Endothelial cell of umbilical vein (primary cell): ENCODE data around the gene ST6GALNAC3. TPM values are rescaled to one million over a fixed set of nuclear protein-coding genes. Genes with fewer than 3 reads are reported as not detected.

ENCODE experiments used
- BruUV-seq: library from RNA; stranded (reverse); fragments of 400-500 nt; replicated peaks from 2 replicates; lab custom pipeline; 2021; lab: Mats Ljungman, UMichigan
- CTCF ChIA-PET: fragments of 300-600, 350-600 bp; sonication (Branson Sonifier 250); formaldehyde crosslinking; loops from one replicate; lab custom pipeline; 2021; ENCODE audit warnings: antibody characterized with exemption, inconsistent platforms; lab: Charles Lee
- POLR2A ChIA-PET: fragments of 300-600, 350-600 bp; sonication (Branson Sonifier 250); formaldehyde crosslinking; loops from one replicate; lab custom pipeline; 2021; ENCODE audit warnings: antibody characterized with exemption, inconsistent platforms; lab: Charles Lee
- DNase-seq: peaks from one replicate; pipeline ENCODE4 v3.0.0-alpha.2; 2011; ENCODE audit warnings: low read depth, low spot score
- FAIRE-seq: peaks from 2 replicates; lab custom pipeline; 2011; peaks lifted over from hg19 to GRCh38; lab: Jason Lieb, UNC
- H2AFZ ChIP-seq: 2 replicates; pipeline ENCODE4 v1.6.0; 2012; ENCODE audit warnings: low read depth, low read length, control low read depth, inconsistent platforms
- H3K27ac ChIP-seq: 2 replicates; pipeline ENCODE4 v1.5.1; 2011; ENCODE audit warnings: low read depth, mild to moderate bottlenecking, control low read depth, low read length, moderate library complexity; ENCODE audit not compliant: insufficient read depth
- H3K27me3 ChIP-seq, 2 experiments: 2 replicates each; pipeline versions ENCODE4 v1.6.0 to v1.6.1; 2011; ENCODE audit warnings: low read length in 2 of 2, mixed read lengths in 1 of 2; ENCODE audit not compliant: control insufficient read depth in 2 of 2, insufficient read depth in 2 of 2
- H3K36me3 ChIP-seq, 2 experiments: 2 replicates in 1 of 2; 3 replicates in 1 of 2; pipeline ENCODE4 v1.5.1; 2011; ENCODE audit warnings: low read length in 2 of 2, mild to moderate bottlenecking in 1 of 2, moderate library complexity in 1 of 2; ENCODE audit not compliant: control insufficient read depth in 2 of 2, insufficient read depth in 2 of 2; ENCODE audit errors: extremely low read depth in 1 of 2
- H3K4me1 ChIP-seq: 3 replicates; pipeline ENCODE4 v1.5.1; 2011; ENCODE audit warnings: mild to moderate bottlenecking, low read length; ENCODE audit not compliant: control insufficient read depth, insufficient read depth; ENCODE audit errors: extremely low read depth
- H3K4me2 ChIP-seq: 2 replicates; pipeline ENCODE4 v1.6.1; 2011; ENCODE audit warnings: low read length, control low read depth, mixed read lengths; ENCODE audit not compliant: insufficient read depth
- H3K4me3 ChIP-seq, 3 experiments: fragments of 200-600 bp in 1 of 3; sonication (generic), shearing (Covaris generic) in 1 of 3; replicated peaks in 1 of 3; 2 replicates each; pipeline ENCODE4 v1.5.1; 2011 to 2016; ENCODE audit warnings: control low read depth in 3 of 3, low read length in 3 of 3, mild to moderate bottlenecking in 2 of 3, inconsistent platforms in 1 of 3, low read depth in 1 of 3, moderate library complexity in 1 of 3; ENCODE audit not compliant: insufficient read depth in 1 of 3
- H3K79me2 ChIP-seq: 2 replicates; pipeline ENCODE4 v1.6.0; 2012; ENCODE audit warnings: low read length, inconsistent platforms; ENCODE audit not compliant: control insufficient read depth, insufficient read depth
- H3K9ac ChIP-seq: replicated peaks from 2 replicates; pipeline ENCODE3; 2011; ENCODE audit warnings: low read length, control low read depth; ENCODE audit not compliant: insufficient read depth; ENCODE audit errors: extremely low read depth
- H3K9me1 ChIP-seq: replicated peaks from 3 replicates; pipeline ENCODE4 v1.6.0; 2011; ENCODE audit warnings: mild to moderate bottlenecking, low read length; ENCODE audit not compliant: control insufficient read depth, insufficient read depth; ENCODE audit errors: extremely low read depth
- H3K9me3 ChIP-seq: replicated peaks from 2 replicates; pipeline ENCODE4 v1.5.1; 2012; ENCODE audit warnings: low read length, inconsistent platforms; ENCODE audit not compliant: control insufficient read depth, insufficient read depth
- H4K20me1 ChIP-seq: replicated peaks from 2 replicates; pipeline ENCODE3; 2011; ENCODE audit warnings: mild to moderate bottlenecking, low read length; ENCODE audit not compliant: control insufficient read depth, insufficient read depth; ENCODE audit errors: extremely low read depth
- EZH2 ChIP-seq: IDR thresholded peaks from 2 replicates; pipeline ENCODE4 v1.6.1; 2012; ENCODE audit warnings: borderline replicate concordance, low read depth, mild to moderate bottlenecking, moderate library complexity, low read length, inconsistent platforms; ENCODE audit not compliant: severe bottlenecking
- FOS ChIP-seq: IDR thresholded peaks from 2 replicates; pipeline ENCODE4 v1.6.1; 2011; ENCODE audit warnings: mild to moderate bottlenecking, low read length, moderate library complexity, borderline replicate concordance; ENCODE audit not compliant: insufficient read depth
- GATA2 ChIP-seq: IDR thresholded peaks from 2 replicates; pipeline ENCODE4 v1.7.0; 2011; ENCODE audit warnings: low read depth, mild to moderate bottlenecking, moderate library complexity, mixed read lengths, low read length; ENCODE audit not compliant: insufficient read length, insufficient read depth
- JUN ChIP-seq: IDR thresholded peaks from 2 replicates; pipeline ENCODE4 v1.6.1; 2011; ENCODE audit warnings: borderline replicate concordance, low read depth; ENCODE audit not compliant: insufficient read length, insufficient read depth
- MAX ChIP-seq: IDR thresholded peaks from 2 replicates; pipeline ENCODE4 v1.6.1; 2011; ENCODE audit not compliant: insufficient read depth, insufficient read length
- MYC ChIP-seq: IDR thresholded peaks from one replicate; pipeline ENCODE4 v1.6.1; 2011; ENCODE audit warnings: mild to moderate bottlenecking, low read depth, low read length
- POLR2A ChIP-seq: IDR thresholded peaks from 2 replicates; pipeline ENCODE4 v1.6.1; 2012; ENCODE audit warnings: low read depth, mild to moderate bottlenecking, control low read depth, low read length
- POLR2AphosphoS5 ChIP-seq: IDR thresholded peaks from 2 replicates; pipeline ENCODE4 v1.6.1; 2012; ENCODE audit warnings: low read depth, mild to moderate bottlenecking, control low read depth, low read length, moderate library complexity; ENCODE audit not compliant: insufficient read depth
- dilution Hi-C: fragments of 300-500 bp; cut with MboI; formaldehyde crosslinking; loops from one replicate; pipeline ENCODE4 v1.15.0; 2019; ENCODE audit warnings: low sequenced_read_pairs; ENCODE audit not compliant: extremely low pct_ligation_motif_present
- intact Hi-C: fragments of 100-400 bp; cut with micrococcal nuclease; formaldehyde crosslinking; loops from one replicate; pipeline ENCODE4 v1.10.0; 2022
- polyA plus RNA-seq, 4 experiments: library from polyadenylated mRNA; depleted of rRNA in 3 of 4; stranded (reverse) in 3 of 4; unstranded in 1 of 4; fragments of >200 nt; gene quantifications; 2 replicates each; pipeline versions ENCODE4 v1.2.1 to v1.2.3, GENCODE V29; 2011 to 2012; ENCODE audit warnings: missing spikeins in 1 of 4
- total RNA-seq: library from RNA; stranded (reverse); gene quantifications from 2 replicates; pipeline ENCODE4 v1.2.3, GENCODE V29; 2021
- TF ChIP-seq, protein P1 (sequence below), 2 donors: IDR thresholded peaks; 1 replicate in 1 of 2; 2 replicates in 1 of 2; pipeline ENCODE4 v1.5.1; 2011; ENCODE audit warnings: low read length in 2 of 2, mild to moderate bottlenecking in 2 of 2, moderate library complexity in 2 of 2, control low read depth in 1 of 2, inconsistent platforms in 1 of 2, low read depth in 1 of 2; ENCODE audit not compliant: insufficient read depth in 1 of 2; ENCODE audit errors: extremely low read depth in 1 of 2

Gene ST6GALNAC3
- total and polyA plus RNA-seq, 2 donors (not counting 3 experiments of a cell fraction or from before 2014, with no cell fraction given): 7.6 to 48.3 TPM

GRCh38 chr1:76583875-76584477, 509.4 kb downstream of the ST6GALNAC3 start:
- no peak overlapping the region for H3K9ac ChIP-seq
- no peaks in the 10 kb centered on the region for H3K9me3 ChIP-seq
- H3K4me3 ChIP-seq: no peak overlapping the region
- DNase-seq: no peak
- no peaks in the 10 kb centered on the region for H3K36me3 ChIP-seq
- no peak overlapping the region for H3K4me2 ChIP-seq
- H3K27me3 ChIP-seq: no peaks in the 10 kb centered on the region
- dilution Hi-C loops (no loop called here), intact Hi-C loops (no loop called here)
- CTCF ChIA-PET: no interaction called here
- H3K4me1 ChIP-seq: no peaks in the 10 kb centered on the region
- H4K20me1 ChIP-seq: no peaks in the 10 kb centered on the region
- H3K9me1 ChIP-seq: no peaks in the 10 kb centered on the region
- BruUV-seq: no TSS peak
- POLR2A ChIA-PET: no interaction called here
- FAIRE-seq: no peak
- no peaks in the 10 kb centered on the region for H3K79me2 ChIP-seq
- no peak overlapping the region for H2AFZ ChIP-seq
- TF ChIP-seq POLR2A (no peak), MAX (no peak), MYC (no peak), FOS (no peak)
- no peak overlapping the region for H3K27ac ChIP-seq

DNA sequence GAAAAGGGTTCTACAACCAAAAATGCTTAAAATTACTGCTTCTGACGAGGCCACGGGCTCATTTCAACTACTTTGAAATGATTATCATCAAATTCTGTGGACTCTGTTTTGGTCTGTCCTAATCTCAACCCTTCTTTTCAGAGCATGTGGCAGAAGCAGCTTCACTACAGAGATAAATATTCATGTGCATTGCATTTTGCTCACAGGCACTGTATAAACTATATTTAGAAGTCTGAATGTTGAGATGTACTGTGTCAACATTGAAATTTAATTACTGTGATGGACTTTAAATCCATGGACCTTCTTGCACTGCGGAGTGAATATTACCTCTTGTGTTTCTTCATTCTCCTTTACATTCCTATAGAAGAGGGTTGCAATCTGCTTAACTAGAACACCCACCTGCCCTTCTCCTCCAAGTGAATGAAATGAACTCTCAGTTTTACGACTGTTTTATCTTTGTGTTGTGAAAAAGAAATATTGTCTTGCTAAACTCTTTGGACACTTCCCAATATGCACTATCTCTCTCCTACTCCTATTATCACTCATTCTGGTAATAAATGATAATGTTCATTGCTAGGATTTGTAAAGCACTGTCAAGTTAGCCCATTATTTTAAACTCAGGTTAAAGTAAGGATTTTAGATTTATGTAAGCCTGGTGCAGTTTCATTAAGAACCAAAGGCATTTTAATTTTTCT, 511.6 kb downstream of the ST6GALNAC3 start:
- no peaks in the 10 kb centered on the region for H3K9me1 ChIP-seq
- no peak overlapping the region for H2AFZ ChIP-seq
- no peaks in the 10 kb centered on the region for H4K20me1 ChIP-seq
- no peak overlapping the region for H3K4me3 ChIP-seq
- intact Hi-C loops: no loop called here
- no peaks in the 10 kb centered on the region for H3K79me2 ChIP-seq
- no peak overlapping the region for H3K9ac ChIP-seq
- no peak for DNase-seq
- POLR2A ChIA-PET: no interaction called here
- TF ChIP-seq MAX: no peak
- TF ChIP-seq POLR2AphosphoS5: no peak
- TF ChIP-seq EZH2: no peak
- TF ChIP-seq GATA2: no peak
- TF ChIP-seq MYC: no peak
- TF ChIP-seq POLR2A: no peak
- TF ChIP-seq, protein P1, sequence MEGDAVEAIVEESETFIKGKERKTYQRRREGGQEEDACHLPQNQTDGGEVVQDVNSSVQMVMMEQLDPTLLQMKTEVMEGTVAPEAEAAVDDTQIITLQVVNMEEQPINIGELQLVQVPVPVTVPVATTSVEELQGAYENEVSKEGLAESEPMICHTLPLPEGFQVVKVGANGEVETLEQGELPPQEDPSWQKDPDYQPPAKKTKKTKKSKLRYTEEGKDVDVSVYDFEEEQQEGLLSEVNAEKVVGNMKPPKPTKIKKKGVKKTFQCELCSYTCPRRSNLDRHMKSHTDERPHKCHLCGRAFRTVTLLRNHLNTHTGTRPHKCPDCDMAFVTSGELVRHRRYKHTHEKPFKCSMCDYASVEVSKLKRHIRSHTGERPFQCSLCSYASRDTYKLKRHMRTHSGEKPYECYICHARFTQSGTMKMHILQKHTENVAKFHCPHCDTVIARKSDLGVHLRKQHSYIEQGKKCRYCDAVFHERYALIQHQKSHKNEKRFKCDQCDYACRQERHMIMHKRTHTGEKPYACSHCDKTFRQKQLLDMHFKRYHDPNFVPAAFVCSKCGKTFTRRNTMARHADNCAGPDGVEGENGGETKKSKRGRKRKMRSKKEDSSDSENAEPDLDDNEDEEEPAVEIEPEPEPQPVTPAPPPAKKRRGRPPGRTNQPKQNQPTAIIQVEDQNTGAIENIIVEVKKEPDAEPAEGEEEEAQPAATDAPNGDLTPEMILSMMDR (IDR thresholded peaks at IDR 0.05; ENCODE audit: extremely low read depth in 1 of 2, insufficient read depth in 1 of 2, low read depth in 1 of 2, low read length in 2 of 2): no peak
- no peak for TF ChIP-seq FOS
- TF ChIP-seq JUN: no peak
- FAIRE-seq: no peak
- no peaks in the 10 kb centered on the region for H3K9me3 ChIP-seq
- no peak overlapping the region for H3K27ac ChIP-seq
- no peaks in the 10 kb centered on the region for H3K36me3 ChIP-seq
- no peak overlapping the region for H3K4me2 ChIP-seq
- CTCF ChIA-PET: interaction anchor here (1.5 kb wide), 1 partner anchor 10 kb away, joined by 3 read pairs; no protein-coding TSS in a partner anchor
- BruUV-seq: no TSS peak
- H3K4me1 ChIP-seq: no peaks in the 10 kb centered on the region
- H3K27me3 ChIP-seq: no peaks in the 10 kb centered on the region
- dilution Hi-C loops: no loop called here
